PC-3 (cell line): Measurements from ENCODE around the gene CLEC14A. TPM values are rescaled to one million over a fixed set of nuclear protein-coding genes. Genes with fewer than 3 reads are reported as not detected.

ENCODE experiments used
- ATAC-seq: fragments of 200-7000 bp; cut with Tn5 transposase; 2 replicates; pipeline ENCODE4 v1.9.1; 2020; ENCODE audit warnings: mild to moderate bottlenecking, moderate library complexity
- BruUV-seq: library from RNA; stranded (reverse); fragments of 400-500 nt; replicated peaks from 2 replicates; lab custom pipeline; 2021; lab: Mats Ljungman, UMichigan
- CTCF ChIA-PET: fragments of 300-600 bp; sonication (Branson Sonifier 250); formaldehyde crosslinking; loops from one replicate; lab custom pipeline; 2022; ENCODE audit warnings: antibody characterized with exemption; lab: Charles Lee
- POLR2A ChIA-PET: fragments of 300-600 bp; sonication (Branson Sonifier 250); formaldehyde crosslinking; loops from one replicate; lab custom pipeline; 2022; ENCODE audit warnings: antibody characterized with exemption; ENCODE audit not compliant: unreplicated experiment; lab: Charles Lee
- DNase-seq: peaks from one replicate; pipeline ENCODE4 v3.0.0-alpha.2; 2015
- H2AFZ ChIP-seq: fragments of 300-600 bp; sonication (generic); 2 replicates; pipeline ENCODE4 v1.6.0; 2016; ENCODE audit warnings: antibody characterized with exemption, low read length
- H3F3A ChIP-seq: fragments of 300-600 bp; sonication (generic); one replicate; pipeline ENCODE4 v1.6.0; 2017; ENCODE audit warnings: antibody characterized with exemption, low read length, control low read depth, mild to moderate bottlenecking; ENCODE audit not compliant: unreplicated experiment
- H3K27ac ChIP-seq: fragments of 300-600 bp; sonication (generic); 2 replicates; pipeline ENCODE4 v1.5.1; 2016; ENCODE audit warnings: mild to moderate bottlenecking, low read length
- H3K27me3 ChIP-seq: fragments of 300-600 bp; sonication (generic); 2 replicates; pipeline ENCODE4 v1.6.1; 2016; ENCODE audit warnings: low read length, mixed read lengths
- H3K36me3 ChIP-seq: fragments of 300-600 bp; sonication (generic); 2 replicates; pipeline ENCODE4 v1.6.1; 2016; ENCODE audit warnings: low read depth, mixed run types, low read length, mixed read lengths
- H3K4me1 ChIP-seq: fragments of 300-600 bp; sonication (generic); 2 replicates; pipeline ENCODE4 v1.5.1; 2016; ENCODE audit warnings: low read length; ENCODE audit not compliant: insufficient read depth
- H3K4me2 ChIP-seq: fragments of 300-600 bp; sonication (generic); 2 replicates; pipeline ENCODE4 v1.6.0; 2016; ENCODE audit warnings: low read length
- H3K4me3 ChIP-seq: fragments of 300-600 bp; sonication (generic); 2 replicates; pipeline ENCODE4 v1.5.1; 2016; ENCODE audit warnings: mild to moderate bottlenecking, low read length, mixed read lengths
- H3K79me2 ChIP-seq: fragments of 300-600 bp; sonication (generic); 2 replicates; pipeline ENCODE4 v1.6.1; 2017; ENCODE audit warnings: low read length, mixed read lengths
- H3K9ac ChIP-seq: fragments of 300-600 bp; sonication (generic); 2 replicates; pipeline ENCODE4 v1.6.0; 2016; ENCODE audit warnings: mild to moderate bottlenecking, low read length
- H3K9me2 ChIP-seq: fragments of 300-600 bp; sonication (generic); replicated peaks from 2 replicates; pipeline ENCODE4 v1.6.1; 2016; ENCODE audit warnings: mixed run types, low read length, mixed read lengths
- H3K9me3 ChIP-seq: fragments of 300-600 bp; sonication (generic); 2 replicates; pipeline ENCODE4 v1.6.1; 2016; ENCODE audit warnings: low read length, mixed read lengths
- H4K20me1 ChIP-seq: fragments of 300-600 bp; sonication (generic); 2 replicates; pipeline ENCODE4 v1.6.1; 2016; ENCODE audit warnings: low read length, mixed read lengths
- CTCF ChIP-seq: fragments of 300-600 bp; sonication (generic); conservative IDR thresholded peaks from 2 replicates; pipeline ENCODE4 v1.5.1; 2017; ENCODE audit warnings: antibody characterized with exemption, low read depth, mild to moderate bottlenecking, low read length
- EZH2 ChIP-seq: fragments of 300-600 bp; sonication (generic); IDR thresholded peaks from one replicate; pipeline ENCODE4 v1.6.1; 2017; ENCODE audit warnings: antibody characterized with exemption, mild to moderate bottlenecking, low read length; ENCODE audit not compliant: unreplicated experiment
- EZH2phosphoT487 ChIP-seq: fragments of 300-600 bp; sonication (generic); IDR thresholded peaks from 2 replicates; pipeline ENCODE4 v1.6.1; 2018; ENCODE audit warnings: mild to moderate bottlenecking, antibody characterized with exemption, low read length, borderline replicate concordance
- intact Hi-C: fragments of 100-400 bp; cut with micrococcal nuclease; formaldehyde crosslinking; loops from 2 replicates; pipeline ENCODE4 v1.9.0; 2023
- total RNA-seq: library from RNA; depleted of rRNA; stranded (reverse); fragments of >200 nt; gene quantifications from 2 replicates; pipeline ENCODE4 v1.2.3, GENCODE V29; 2014

The CLEC14A gene
- total RNA-seq, 1 experiment from 2014 or later: not detected

GRCh38 chr14:38280081-38280480 is 24.2 kb upstream of the CLEC14A start:
- Histone ChIP-seq H3K4me1 (no peaks in the 10 kb centered on the region), H3K4me3 (no peak overlapping the region), H3F3A (no peaks in the 10 kb centered on the region), H3K9ac (no peak overlapping the region), H3K9me2 (no peaks in the 10 kb centered on the region), H3K4me2 (no peak overlapping the region), H2AFZ (no peak overlapping the region), H3K27me3 (no peaks in the 10 kb centered on the region), H4K20me1 (no peaks in the 10 kb centered on the region), H3K79me2 (no peaks in the 10 kb centered on the region), H3K36me3 (no peaks in the 10 kb centered on the region), H3K9me3 (no peaks in the 10 kb centered on the region), H3K27ac (no peak overlapping the region)
- intact Hi-C loops: no loop called here
- no peak for TF ChIP-seq EZH2phosphoT487
- TF ChIP-seq EZH2: no peak
- TF ChIP-seq CTCF: no peak
- DNase-seq (no peak), ATAC-seq (no peak)
- BruUV-seq: no TSS peak
- ChIA-PET CTCF (no interaction called here), POLR2A (no interaction called here)

GRCh38 chr14:38279572-38279971 is 23.7 kb upstream of the CLEC14A start:
- no peak for ATAC-seq
- CTCF ChIA-PET: no interaction called here

More at GRCh38 chr14:38279572-38279971, 23.7 kb upstream of the CLEC14A start:
- Histone ChIP-seq H3K4me1 (no peaks in the 10 kb centered on the region), H3K4me3 (no peak overlapping the region), H3K27ac (no peak overlapping the region), H3K27me3 (no peaks in the 10 kb centered on the region), H3F3A (no peaks in the 10 kb centered on the region), H3K4me2 (no peak overlapping the region), H3K36me3 (no peaks in the 10 kb centered on the region), H3K9me3 (no peaks in the 10 kb centered on the region), H3K9ac (no peak overlapping the region), H2AFZ (no peak overlapping the region), H3K79me2 (no peaks in the 10 kb centered on the region), H3K9me2 (no peaks in the 10 kb centered on the region), H4K20me1 (no peaks in the 10 kb centered on the region)
- TF ChIP-seq EZH2 (no peak), EZH2phosphoT487 (no peak), CTCF (no peak)
- no peak for DNase-seq
- POLR2A ChIA-PET: no interaction called here
- BruUV-seq: no TSS peak
- intact Hi-C loops: no loop called here
